ENCODE results near the gene TAPBPL. TPM values are rescaled to one million over a fixed set of nuclear protein-coding genes. Genes with fewer than 3 reads are reported as not detected.

TAPBPL gene
- total and polyA plus RNA-seq, 2 of the 4 experiments (the other 2 are of a cell fraction): 3.4 to 12.1 TPM

GRCh38 chr12:6465467-6466183 lies 13.8 kb downstream of the TAPBPL start:
- Histone ChIP-seq H2BK15ac (ENCODE audit: low read depth, low read length) (no peak overlapping the region), H3K4ac (ENCODE audit: low read depth, low read length) (no peak overlapping the region), H4K8ac (ENCODE audit: low read depth in 2 of 2, low read length in 2 of 2) (no peak overlapping the region), H3K4me2 (ENCODE audit: low read depth, low read length) (no peak overlapping the region), H3K23ac (ENCODE audit: low read depth, low read length) (no peak overlapping the region), H2BK5ac (ENCODE audit: low read depth, low read length, poor library complexity, severe bottlenecking) (no peak overlapping the region), H3K9ac (ENCODE audit: low read depth, low read length) (no peak overlapping the region), H3K4me1 (ENCODE audit: control insufficient read depth, insufficient read depth, low read length) (peaks cover 4% of the 10 kb centered on the region), H3K4me3 (ENCODE audit: insufficient read depth, low read depth, low read length) (no peak overlapping the region), H2AK9ac (replicated peaks; ENCODE audit: low read depth, low read length, poor library complexity) (no peak overlapping the region), H3K27me3 (ENCODE audit: control insufficient read depth, insufficient read depth, low read length) (no peaks in the 10 kb centered on the region), H3K9me3 (ENCODE audit: control insufficient read depth, insufficient read depth, low read length) (no peaks in the 10 kb centered on the region), H4K91ac (ENCODE audit: insufficient read depth, low read depth, low read length) (no peak overlapping the region), H4K5ac (ENCODE audit: low read depth, low read length) (no peak overlapping the region), H2AFZ (replicated peaks; ENCODE audit: low read length, poor library complexity) (no peak overlapping the region), H3K9me1 (ENCODE audit: insufficient read depth, low read length) (peaks cover 10% of the 10 kb centered on the region; the same call in 1 of the 2 replicates), H2BK120ac (ENCODE audit: low read depth, low read length) (no peak overlapping the region), H3K14ac (replicated peaks; ENCODE audit: low read depth, low read length) (no peak overlapping the region), H2BK20ac (ENCODE audit: low read depth, low read length) (no peak overlapping the region), H3K36me3 (ENCODE audit: control insufficient read depth, insufficient read depth, low read length) (peaks cover 48% of the 10 kb centered on the region), H3K56ac (ENCODE audit: extremely low read depth, insufficient read depth, low read length) (no peak overlapping the region), H4K20me1 (ENCODE audit: insufficient read depth, low read length) (peaks cover 15% of the 10 kb centered on the region), H2AK5ac (ENCODE audit: low read depth, low read length) (0 out of 2 replicates have a peak overlapping the region, but pooled peaks have one; percentile 63), H3K18ac (ENCODE audit: low read depth, low read length) (no peak overlapping the region), H3K79me1 (ENCODE audit: low read depth in 1 of 2, low read length in 2 of 2) (peaks cover 16 to 45% of the 10 kb centered on the region in 2 experiments), H3K27ac (ENCODE audit: insufficient read depth, low read length) (no peak overlapping the region)
- TF ChIP-seq CHD1 (IDR thresholded peaks at IDR 0.05; ENCODE audit: low read depth, low read length) (no peak; the same call in 1 of the 2 replicates), USF2 (IDR thresholded peaks at IDR 0.05; ENCODE audit: low read depth, low read length) (no peak), RAD21 (IDR thresholded peaks at IDR 0.05; ENCODE audit: low read length) (peak; percentile 96), BHLHE40 (IDR thresholded peaks at IDR 0.05; ENCODE audit: low read depth, low read length) (no peak), RCOR1 (IDR thresholded peaks at IDR 0.05; ENCODE audit: insufficient replicate concordance, low read length) (no peak), FOS (IDR thresholded peaks at IDR 0.05; ENCODE audit: low read depth, low read length) (no peak), POLR2A (IDR thresholded peaks at IDR 0.05; ENCODE audit: low read depth, low read length) (no peak), MAZ (IDR thresholded peaks at IDR 0.05; ENCODE audit: borderline replicate concordance, low read depth, low read length) (no peak), RFX5 (IDR thresholded peaks at IDR 0.05; ENCODE audit: low read depth, low read length) (no peak), MAFK (IDR thresholded peaks at IDR 0.05; ENCODE audit: low read depth, low read length) (no peak), SMC3 (IDR thresholded peaks at IDR 0.05; ENCODE audit: low read depth, low read length) (peak; percentile 94)
- TF ChIP-seq, protein P1, sequence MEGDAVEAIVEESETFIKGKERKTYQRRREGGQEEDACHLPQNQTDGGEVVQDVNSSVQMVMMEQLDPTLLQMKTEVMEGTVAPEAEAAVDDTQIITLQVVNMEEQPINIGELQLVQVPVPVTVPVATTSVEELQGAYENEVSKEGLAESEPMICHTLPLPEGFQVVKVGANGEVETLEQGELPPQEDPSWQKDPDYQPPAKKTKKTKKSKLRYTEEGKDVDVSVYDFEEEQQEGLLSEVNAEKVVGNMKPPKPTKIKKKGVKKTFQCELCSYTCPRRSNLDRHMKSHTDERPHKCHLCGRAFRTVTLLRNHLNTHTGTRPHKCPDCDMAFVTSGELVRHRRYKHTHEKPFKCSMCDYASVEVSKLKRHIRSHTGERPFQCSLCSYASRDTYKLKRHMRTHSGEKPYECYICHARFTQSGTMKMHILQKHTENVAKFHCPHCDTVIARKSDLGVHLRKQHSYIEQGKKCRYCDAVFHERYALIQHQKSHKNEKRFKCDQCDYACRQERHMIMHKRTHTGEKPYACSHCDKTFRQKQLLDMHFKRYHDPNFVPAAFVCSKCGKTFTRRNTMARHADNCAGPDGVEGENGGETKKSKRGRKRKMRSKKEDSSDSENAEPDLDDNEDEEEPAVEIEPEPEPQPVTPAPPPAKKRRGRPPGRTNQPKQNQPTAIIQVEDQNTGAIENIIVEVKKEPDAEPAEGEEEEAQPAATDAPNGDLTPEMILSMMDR (conservative IDR thresholded peaks at IDR 0.05; ENCODE audit: low read depth, low read length): peak; percentile 93
- TF ChIP-seq, protein P2, sequence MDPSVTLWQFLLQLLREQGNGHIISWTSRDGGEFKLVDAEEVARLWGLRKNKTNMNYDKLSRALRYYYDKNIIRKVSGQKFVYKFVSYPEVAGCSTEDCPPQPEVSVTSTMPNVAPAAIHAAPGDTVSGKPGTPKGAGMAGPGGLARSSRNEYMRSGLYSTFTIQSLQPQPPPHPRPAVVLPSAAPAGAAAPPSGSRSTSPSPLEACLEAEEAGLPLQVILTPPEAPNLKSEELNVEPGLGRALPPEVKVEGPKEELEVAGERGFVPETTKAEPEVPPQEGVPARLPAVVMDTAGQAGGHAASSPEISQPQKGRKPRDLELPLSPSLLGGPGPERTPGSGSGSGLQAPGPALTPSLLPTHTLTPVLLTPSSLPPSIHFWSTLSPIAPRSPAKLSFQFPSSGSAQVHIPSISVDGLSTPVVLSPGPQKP (IDR thresholded peaks at IDR 0.05; ENCODE audit: borderline replicate concordance, low read depth, low read length): no peak
- CTCF ChIA-PET: interaction anchor here (0.6 to 1.6 kb wide), 14 partner anchors 9 to 143 kb away, joined by 3 to 8 read pairs (median 4); partner anchors contain the start of gene TAPBPL
- in situ Hi-C loops (cut with MboI; ENCODE audit: low sequenced_read_pairs): loop anchor here (25.0 kb wide), 1 partner anchor 278 kb away; no protein-coding TSS in a partner anchor
- peak; percentile 72 for ATAC-seq (ENCODE audit: low read depth)
- peak; percentile 77 for DNase-seq
- WGBS, 2 experiments (ENCODE audit: extremely low coverage in 2 of 2, insufficient read length in 1 of 2): 82% methylated on average over 2 of the region's 6 CpGs; no CpG with 5 or more reads in 1 of the 2 experiments
- dilution Hi-C loops (cut with HindIII; ENCODE audit: low sequenced_read_pairs, unreplicated experiment): no loop called here
- intact Hi-C loops (cut with micrococcal nuclease): loop anchor here (1.0 to 5.0 kb wide), 5 partner anchors 35 to 268 kb away; no protein-coding TSS in a partner anchor
- POLR2A ChIA-PET (ENCODE audit: unreplicated experiment): interaction anchor here (0.6 to 0.9 kb wide), 2 partner anchors 69 to 170 kb away, joined by 3 read pairs; partner anchors contain the start of gene GAPDH
- no TSS peak for BruUV-seq (replicated peaks)
